T-helper 2 cell treated with Interferon-gamma antibody and Interleukin-4, amounts not matched to agents 5 μg/mL and 100 μg/mL, for 36 hours (primary cell): Measurements from ENCODE around the gene SLC7A9.
"Not testable (repeated sequence)": the region's sequence is repeated elsewhere in the genome, so short reads cannot be mapped to it uniquely, and the experiment has no call there.

Source experiments
- DNase-seq: peaks from one replicate; pipeline ENCODE4 v3.0.0; 2021; ENCODE audit warnings: low spot score
- H3K27ac Mint-ChIP-seq: one replicate; pipeline ENCODE4 v1.8.0; 2021; ENCODE audit warnings: mild to moderate bottlenecking, mixed read lengths
- H3K27me3 Mint-ChIP-seq: one replicate; pipeline ENCODE4 v1.8.0; 2021; ENCODE audit warnings: low read depth, mixed read lengths
- H3K36me3 Mint-ChIP-seq: one replicate; pipeline ENCODE4 v1.8.0; 2021; ENCODE audit warnings: low read depth, mixed read lengths
- H3K4me1 Mint-ChIP-seq: one replicate; pipeline ENCODE4 v1.8.0; 2021; ENCODE audit warnings: low read depth, mixed read lengths
- H3K4me3 Mint-ChIP-seq: one replicate; pipeline ENCODE4 v1.8.0; 2022; ENCODE audit warnings: mild to moderate bottlenecking, moderate library complexity, mixed read lengths
- H3K9me3 Mint-ChIP-seq: one replicate; pipeline ENCODE4 v1.8.0; 2021; ENCODE audit warnings: mixed read lengths

Gene SLC7A9

DNA sequence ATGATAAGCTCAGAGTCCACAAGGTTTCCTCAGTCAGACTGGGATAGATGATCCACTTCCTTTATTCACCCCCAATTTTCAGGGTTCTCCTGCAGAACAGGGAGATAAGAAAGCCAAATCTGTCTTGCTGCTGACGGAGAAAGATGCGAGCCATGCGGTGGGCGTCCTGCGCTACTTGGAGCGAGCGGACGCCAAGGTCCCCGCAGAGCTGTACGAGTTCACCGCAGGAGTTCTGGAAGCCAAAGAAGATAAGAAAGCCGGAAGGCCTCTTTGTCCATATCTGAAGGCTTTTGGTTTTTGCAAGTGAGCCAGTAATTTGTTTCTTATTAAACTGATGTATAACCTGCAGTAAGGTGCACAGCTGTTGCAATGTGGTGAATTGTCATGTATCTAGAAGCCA, 66.7 kb downstream of the SLC7A9 start:
- Mint-ChIP-seq H3K4me1 (peaks cover 3% of the 10 kb centered on the region), H3K9me3 (no peaks in the 10 kb centered on the region), H3K36me3 (no peaks in the 10 kb centered on the region), H3K27ac (no peak overlapping the region), H3K4me3 (no peak overlapping the region), H3K27me3 (peaks cover 1% of the 10 kb centered on the region)
- no peak for DNase-seq

DNA sequence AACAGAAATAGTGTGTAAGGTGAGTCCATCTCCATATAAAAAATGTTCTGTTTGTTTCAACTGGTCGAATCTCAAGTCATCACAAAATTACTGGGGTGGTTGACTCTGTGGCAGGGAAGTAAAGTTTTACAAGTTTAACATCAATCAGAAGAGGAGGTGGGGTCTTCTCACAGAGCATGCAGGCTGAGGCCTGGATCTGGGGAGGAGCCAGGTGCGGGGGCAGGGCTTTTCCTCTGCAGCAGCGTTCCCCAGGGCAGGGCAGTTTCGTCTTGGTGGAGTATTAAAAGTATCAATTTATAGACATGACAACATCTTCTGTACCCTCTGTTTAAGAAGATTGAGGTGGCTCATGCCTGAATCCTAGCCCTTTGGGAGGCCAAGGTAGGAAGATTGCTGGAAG, 68.8 kb downstream of the SLC7A9 start:
- no peak overlapping the region for H3K4me3 Mint-ChIP-seq

GRCh38 chr19:32800191-32800590, 69.4 kb downstream of the SLC7A9 start:
- DNase-seq, result no peak
- no peaks in the 10 kb centered on the region for H3K36me3 Mint-ChIP-seq
- peaks cover 1% of the 10 kb centered on the region for H3K27me3 Mint-ChIP-seq
- peaks cover 4% of the 10 kb centered on the region for H3K4me1 Mint-ChIP-seq
- no peaks in the 10 kb centered on the region for H3K9me3 Mint-ChIP-seq
- no peak overlapping the region for H3K4me3 Mint-ChIP-seq
- no peak overlapping the region for H3K27ac Mint-ChIP-seq

More for the DNA sequence above, 68.8 kb downstream of the SLC7A9 start:
- peaks cover 1% of the 10 kb centered on the region for H3K27me3 Mint-ChIP-seq
- H3K27ac Mint-ChIP-seq, result no peak overlapping the region
- H3K9me3 Mint-ChIP-seq, result no peaks in the 10 kb centered on the region
- H3K36me3 Mint-ChIP-seq, result no peaks in the 10 kb centered on the region
- peaks cover 4% of the 10 kb centered on the region for H3K4me1 Mint-ChIP-seq
- no peak for DNase-seq

DNA sequence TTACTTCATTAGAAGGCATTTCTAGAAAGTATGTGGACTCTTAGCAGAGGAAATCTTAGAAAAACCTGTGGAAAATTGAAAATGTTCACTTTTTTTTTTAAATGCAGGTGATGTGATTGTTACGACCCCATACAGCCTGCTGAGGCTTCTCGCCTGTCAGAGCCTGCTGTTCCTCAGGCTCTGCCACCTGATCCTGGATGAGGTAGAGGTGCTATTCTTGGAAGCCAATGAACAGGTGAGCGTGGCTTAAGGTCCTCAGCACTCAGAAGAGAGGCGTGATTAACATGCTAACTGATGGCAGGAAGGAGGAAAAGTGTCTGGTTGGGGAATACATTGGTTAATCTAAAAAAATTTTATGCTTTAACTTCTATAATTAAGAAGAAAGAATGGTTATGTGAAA, 71.4 kb downstream of the SLC7A9 start:
- H3K27ac Mint-ChIP-seq, result no peak overlapping the region
- no peak overlapping the region for H3K4me3 Mint-ChIP-seq
- no peaks in the 10 kb centered on the region for H3K36me3 Mint-ChIP-seq
- H3K9me3 Mint-ChIP-seq, result no peaks in the 10 kb centered on the region
- DNase-seq, result no peak
- no peaks in the 10 kb centered on the region for H3K27me3 Mint-ChIP-seq
- H3K4me1 Mint-ChIP-seq, result peaks cover 13% of the 10 kb centered on the region

- Mint-ChIP-seq H3K4me3 (no peak overlapping the region), H3K9me3 (no peaks in the 10 kb centered on the region), H3K27ac (no peak overlapping the region), H3K4me1 (peaks cover 4% of the 10 kb centered on the region), H3K36me3 (no peaks in the 10 kb centered on the region), H3K27me3 (peaks cover 6% of the 10 kb centered on the region)
- DNase-seq, result no peak
Observed at GRCh38 chr19:32789429-32789828, 80.1 kb downstream of the SLC7A9 start.

DNA sequence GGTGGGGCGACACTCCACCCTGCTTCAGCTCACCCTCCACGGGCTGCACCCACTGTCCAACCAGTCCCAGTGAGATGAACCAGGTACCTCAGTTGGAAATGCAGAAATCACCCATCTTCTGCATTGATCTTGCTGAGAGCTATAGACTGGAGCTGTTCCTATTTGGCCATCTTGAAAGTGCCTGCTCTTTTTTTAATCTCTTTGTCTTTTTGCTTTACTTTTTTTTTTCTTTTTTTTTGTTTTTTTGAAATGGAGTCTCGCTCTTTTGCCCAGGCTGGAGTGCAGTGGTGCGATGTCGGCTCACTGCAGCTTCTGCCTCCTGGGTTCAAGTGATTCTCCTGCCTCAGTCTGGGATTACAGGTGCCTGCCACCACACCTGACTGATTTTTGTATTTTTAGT, 81.7 kb downstream of the SLC7A9 start:
- not testable (repeated sequence) for H3K27ac Mint-ChIP-seq, H3K27me3 Mint-ChIP-seq, H3K4me1 Mint-ChIP-seq, DNase-seq, H3K36me3 Mint-ChIP-seq, H3K4me3 Mint-ChIP-seq, H3K9me3 Mint-ChIP-seq

GRCh38 chr19:32787161-32787813, 82.3 kb downstream of the SLC7A9 start:
- H3K27ac Mint-ChIP-seq, H3K27me3 Mint-ChIP-seq, H3K4me3 Mint-ChIP-seq: not testable (repeated sequence)

DNA sequence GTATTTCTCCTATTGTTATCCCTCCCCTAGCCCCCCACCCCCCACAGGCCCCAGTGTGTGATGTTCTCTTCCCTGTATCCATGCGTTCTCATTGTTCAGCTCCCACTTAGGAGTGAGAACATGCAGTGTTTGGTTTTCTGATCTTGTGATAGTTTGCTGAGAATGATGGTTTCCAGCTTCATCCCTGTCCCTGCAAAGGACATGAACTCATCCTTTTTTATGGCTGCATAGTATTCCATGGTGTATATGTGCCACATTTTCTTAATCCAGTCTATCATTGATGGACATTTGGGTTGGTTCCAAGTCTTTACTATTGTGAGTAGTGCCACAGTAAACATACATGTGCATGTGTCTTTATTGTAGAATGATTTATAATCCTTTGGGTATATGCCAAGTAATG, 87.5 kb downstream of the SLC7A9 start:
- H3K4me1 Mint-ChIP-seq, H3K27me3 Mint-ChIP-seq, H3K27ac Mint-ChIP-seq, H3K36me3 Mint-ChIP-seq, H3K4me3 Mint-ChIP-seq, DNase-seq: not testable (repeated sequence)
- peaks cover 13% of the 10 kb centered on the region for H3K9me3 Mint-ChIP-seq

More at GRCh38 chr19:32787161-32787813, 82.3 kb downstream of the SLC7A9 start:
- not testable (repeated sequence) for H3K36me3 Mint-ChIP-seq, H3K9me3 Mint-ChIP-seq, H3K4me1 Mint-ChIP-seq, DNase-seq

DNA sequence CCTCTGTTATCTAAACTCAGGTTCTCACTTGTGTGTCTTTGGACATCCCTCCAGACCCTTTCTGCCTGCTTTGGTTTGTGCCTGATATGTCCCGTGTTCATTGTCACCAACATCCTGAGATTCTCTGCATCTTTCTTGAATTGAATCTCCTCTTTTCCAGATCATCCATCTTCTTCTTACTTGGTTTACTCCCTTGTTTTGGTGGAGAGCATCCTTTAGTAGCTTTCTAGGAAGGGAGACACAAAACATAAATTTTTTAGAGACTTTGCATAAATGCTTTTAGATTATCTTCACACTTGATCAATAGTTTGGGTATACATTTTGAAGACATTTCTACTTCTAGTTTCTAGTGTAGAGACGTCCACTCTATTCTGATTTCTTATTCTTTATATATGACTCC, 88.3 kb downstream of the SLC7A9 start:
- Mint-ChIP-seq H3K27me3 (peaks cover 6% of the 10 kb centered on the region), H3K27ac (no peak overlapping the region), H3K36me3 (no peaks in the 10 kb centered on the region), H3K4me3 (no peak overlapping the region), H3K4me1 (no peaks in the 10 kb centered on the region), H3K9me3 (peaks cover 13% of the 10 kb centered on the region)
- no peak for DNase-seq
